ENCODE results near the gene EPB42. TPM values are rescaled to one million over a fixed set of nuclear protein-coding genes. Genes with fewer than 3 reads are reported as not detected.

EPB42 gene
- total RNA-seq, 1 donor from 2014 or later, result not detected

- TF ChIP-seq CTCF (IDR thresholded peaks at IDR 0.05), result no peak
- Mint-ChIP-seq H3K9me3 (ENCODE audit: low read depth) (peaks cover 2% of the 10 kb centered on the region), H3K27ac (ENCODE audit: unreplicated experiment) (no peak overlapping the region), H3K4me1 (ENCODE audit: low read depth) (peaks cover 27% of the 10 kb centered on the region), H3K4me3 (ENCODE audit: unreplicated experiment) (no peak overlapping the region), H3K27me3 (ENCODE audit: low read depth) (no peaks in the 10 kb centered on the region), H3K36me3 (ENCODE audit: low read depth) (peaks cover 10% of the 10 kb centered on the region)
- DNase-seq (ENCODE audit: low spot score), result no peak
Measured at GRCh38 chr15:43165801-43166325, 55.0 kb downstream of the EPB42 start.

- H3K4me3 Mint-ChIP-seq (ENCODE audit: unreplicated experiment), result no peak overlapping the region
- no peaks in the 10 kb centered on the region for H3K27me3 Mint-ChIP-seq (ENCODE audit: low read depth)
- TF ChIP-seq CTCF (IDR thresholded peaks at IDR 0.05), result no peak
- no peak for DNase-seq (ENCODE audit: low spot score)
- peaks cover 19% of the 10 kb centered on the region for H3K36me3 Mint-ChIP-seq (ENCODE audit: low read depth)
- peaks cover 3% of the 10 kb centered on the region for H3K9me3 Mint-ChIP-seq (ENCODE audit: low read depth)
- H3K27ac Mint-ChIP-seq (ENCODE audit: unreplicated experiment), result no peak overlapping the region
- H3K4me1 Mint-ChIP-seq (ENCODE audit: low read depth), result peaks cover 11% of the 10 kb centered on the region
Measured at GRCh38 chr15:43153269-43153668, 67.5 kb downstream of the EPB42 start.

- Mint-ChIP-seq H3K4me1 (ENCODE audit: low read depth) (peaks cover 11% of the 10 kb centered on the region), H3K4me3 (ENCODE audit: unreplicated experiment) (no peak overlapping the region), H3K27ac (ENCODE audit: unreplicated experiment) (no peak overlapping the region), H3K27me3 (ENCODE audit: low read depth) (no peaks in the 10 kb centered on the region), H3K9me3 (ENCODE audit: low read depth) (no peaks in the 10 kb centered on the region), H3K36me3 (ENCODE audit: low read depth) (peaks cover 13% of the 10 kb centered on the region)
- TF ChIP-seq CTCF (IDR thresholded peaks at IDR 0.05), result no peak
- DNase-seq (ENCODE audit: low spot score), result no peak
Measured at GRCh38 chr15:43151688-43152087, 69.1 kb downstream of the EPB42 start.

- Mint-ChIP-seq H3K4me3 (ENCODE audit: unreplicated experiment) (no peak overlapping the region), H3K27ac (ENCODE audit: unreplicated experiment) (no peak overlapping the region)
Measured at GRCh38 chr15:43150191-43150929, 70.5 kb downstream of the EPB42 start.

More at GRCh38 chr15:43150191-43150929, 70.5 kb downstream of the EPB42 start:
- H3K4me1 Mint-ChIP-seq (ENCODE audit: low read depth), result peaks cover 11% of the 10 kb centered on the region
- no peaks in the 10 kb centered on the region for H3K27me3 Mint-ChIP-seq (ENCODE audit: low read depth)
- H3K9me3 Mint-ChIP-seq (ENCODE audit: low read depth), result no peaks in the 10 kb centered on the region
- no peak for DNase-seq (ENCODE audit: low spot score)
- peaks cover 11% of the 10 kb centered on the region for H3K36me3 Mint-ChIP-seq (ENCODE audit: low read depth)
- TF ChIP-seq CTCF (IDR thresholded peaks at IDR 0.05), result no peak

Other genes with a start within 250 kb of the EPB42 start
- 22.3 to 27.9 TPM (median 24.3 TPM) in 3 replicates for gene UBR1, start 115.0 kb downstream of the EPB42 start, total RNA-seq
- gene TMEM62, start 87.4 kb downstream of the EPB42 start, total RNA-seq, result 8.3 to 11.0 TPM (median 10.2 TPM) in 3 replicates
- 31.2 to 40.1 TPM (median 37.9 TPM) in 3 replicates for gene CCNDBP1, start 35.6 kb downstream of the EPB42 start, total RNA-seq
- not detected in 3 replicates for gene TGM5, start 45.9 kb upstream of the EPB42 start, total RNA-seq
- not detected in 3 replicates for gene TGM7, start 81.2 kb upstream of the EPB42 start, total RNA-seq
- gene LCMT2, start 109.6 kb upstream of the EPB42 start, total RNA-seq, result 7.1 to 8.4 TPM (median 7.4 TPM) in 3 replicates
- 18.9 to 22.3 TPM (median 19.7 TPM) in 3 replicates for gene ZSCAN29, start 150.0 kb upstream of the EPB42 start, total RNA-seq
- gene TUBGCP4, start 150.1 kb upstream of the EPB42 start, total RNA-seq, result 11.1 to 16.1 TPM (median 11.7 TPM) in 3 replicates